ENCODE data around the gene SYNPO2. TPM values are rescaled to one million over a fixed set of nuclear protein-coding genes. Genes with fewer than 3 reads are reported as not detected.

SYNPO2 gene
- total RNA-seq, 1 donor from 2014 or later: 2.9 TPM

GRCh38 chr4:118879409-118879808 is 9.2 kb upstream of the SYNPO2 start:
- peaks cover 3% of the 10 kb centered on the region for H3K9me3 Mint-ChIP-seq (ENCODE audit: unreplicated experiment)
- no peak overlapping the region for H3K27ac Mint-ChIP-seq (ENCODE audit: unreplicated experiment)
- no peaks in the 10 kb centered on the region for H3K27me3 Mint-ChIP-seq (ENCODE audit: unreplicated experiment)
- DNase-seq: no peak
- TF ChIP-seq CTCF (IDR thresholded peaks at IDR 0.05; ENCODE audit: partially characterized antibody, unreplicated experiment): no peak
- no peak overlapping the region for H3K4me3 Mint-ChIP-seq (ENCODE audit: unreplicated experiment)
- no peaks in the 10 kb centered on the region for H3K4me1 Mint-ChIP-seq (ENCODE audit: low read depth, unreplicated experiment)
- peaks cover 7% of the 10 kb centered on the region for H3K36me3 Mint-ChIP-seq (ENCODE audit: unreplicated experiment)

DNA sequence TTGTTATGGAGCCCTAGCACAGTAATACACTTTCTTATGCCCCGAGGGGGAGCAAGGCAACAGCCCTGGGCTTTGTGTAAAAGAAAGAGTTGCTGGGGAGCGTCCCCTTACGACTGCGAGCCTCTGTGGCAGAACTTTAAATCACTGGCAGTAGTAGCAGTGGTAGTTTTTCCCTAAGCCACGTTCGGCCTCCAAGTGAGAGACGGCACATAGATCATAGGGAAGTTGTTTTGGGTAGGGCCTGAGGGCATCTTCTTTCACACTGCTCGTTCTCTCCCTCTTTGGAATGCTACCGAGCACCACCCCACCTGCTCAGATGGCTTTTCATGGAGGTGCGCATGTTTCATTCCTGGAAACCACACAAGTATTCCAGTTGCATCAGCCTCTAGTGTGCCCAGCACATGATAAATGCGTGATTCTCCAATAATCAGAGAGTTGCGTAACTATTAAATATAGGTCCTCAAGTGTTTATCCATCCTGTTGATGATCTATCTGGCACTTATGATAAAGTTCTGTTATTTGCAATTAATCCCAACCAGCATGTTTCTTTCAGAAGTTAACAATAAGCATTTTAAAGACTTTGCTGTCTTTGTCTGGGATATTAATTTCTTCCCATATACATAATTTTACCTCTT is 7.0 kb upstream of the SYNPO2 start:
- Mint-ChIP-seq H3K9me3 (ENCODE audit: unreplicated experiment) (peaks cover 4% of the 10 kb centered on the region), H3K36me3 (ENCODE audit: unreplicated experiment) (peaks cover 7% of the 10 kb centered on the region), H3K27me3 (ENCODE audit: unreplicated experiment) (no peaks in the 10 kb centered on the region), H3K4me3 (ENCODE audit: unreplicated experiment) (no peak overlapping the region), H3K4me1 (ENCODE audit: low read depth, unreplicated experiment) (no peaks in the 10 kb centered on the region), H3K27ac (ENCODE audit: unreplicated experiment) (no peak overlapping the region)
- no peak for TF ChIP-seq CTCF (IDR thresholded peaks at IDR 0.05; ENCODE audit: partially characterized antibody, unreplicated experiment)
- no peak for DNase-seq

DNA sequence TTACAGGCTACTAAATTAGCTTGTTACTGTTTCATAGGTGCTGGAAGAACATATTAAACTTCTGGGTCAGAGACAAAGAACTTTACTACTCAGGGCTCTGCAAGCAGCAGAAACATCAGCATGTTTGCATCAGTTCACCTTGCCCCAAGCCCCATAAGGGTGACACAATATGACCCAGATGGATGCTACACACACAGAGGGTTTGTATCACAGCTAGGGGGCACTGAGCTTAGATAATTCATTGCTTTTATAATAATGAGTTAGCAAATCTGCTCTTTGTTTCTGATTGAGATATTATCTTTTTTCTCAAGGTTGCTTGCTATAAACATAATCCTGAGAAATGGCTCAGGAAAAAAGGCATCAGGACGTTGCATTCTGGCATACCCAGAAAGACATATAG is 4.8 kb upstream of the SYNPO2 start:
- Mint-ChIP-seq H3K36me3 (ENCODE audit: unreplicated experiment) (no peaks in the 10 kb centered on the region), H3K9me3 (ENCODE audit: unreplicated experiment) (peaks cover 2% of the 10 kb centered on the region), H3K27me3 (ENCODE audit: unreplicated experiment) (peaks cover 2% of the 10 kb centered on the region), H3K4me3 (ENCODE audit: unreplicated experiment) (no peak overlapping the region), H3K27ac (ENCODE audit: unreplicated experiment) (no peak overlapping the region), H3K4me1 (ENCODE audit: low read depth, unreplicated experiment) (peaks cover under 1% of the 10 kb centered on the region)
- DNase-seq: no peak
- TF ChIP-seq CTCF (IDR thresholded peaks at IDR 0.05; ENCODE audit: partially characterized antibody, unreplicated experiment): no peak

GRCh38 chr4:118884716-118885115 is 3.9 kb upstream of the SYNPO2 start:
- peaks cover 1% of the 10 kb centered on the region for H3K9me3 Mint-ChIP-seq (ENCODE audit: unreplicated experiment)

More at GRCh38 chr4:118884716-118885115, 3.9 kb upstream of the SYNPO2 start:
- no peaks in the 10 kb centered on the region for H3K36me3 Mint-ChIP-seq (ENCODE audit: unreplicated experiment)
- H3K4me1 Mint-ChIP-seq (ENCODE audit: low read depth, unreplicated experiment): peaks cover 5% of the 10 kb centered on the region
- H3K27ac Mint-ChIP-seq (ENCODE audit: unreplicated experiment): no peak overlapping the region
- DNase-seq: no peak
- TF ChIP-seq CTCF (IDR thresholded peaks at IDR 0.05; ENCODE audit: partially characterized antibody, unreplicated experiment): no peak
- H3K27me3 Mint-ChIP-seq (ENCODE audit: unreplicated experiment): peaks cover 2% of the 10 kb centered on the region
- no peak overlapping the region for H3K4me3 Mint-ChIP-seq (ENCODE audit: unreplicated experiment)

Data from glutamatergic neuron (in vitro differentiated cells).